GM21423 (cell line): ENCODE data around the gene MICOS13.

ENCODE experiments used
- ATAC-seq: cut with Tn5 transposase; IDR thresholded peaks from one replicate; pipeline ENCODE4 v1.9.1; 2021; ENCODE audit warnings: mild to moderate bottlenecking, moderate library complexity; ENCODE audit not compliant: unreplicated experiment

Gene MICOS13

GRCh38 chr19:5687360-5688198, 7.3 kb upstream of the MICOS13 start:
- no peak for ATAC-seq

DNA sequence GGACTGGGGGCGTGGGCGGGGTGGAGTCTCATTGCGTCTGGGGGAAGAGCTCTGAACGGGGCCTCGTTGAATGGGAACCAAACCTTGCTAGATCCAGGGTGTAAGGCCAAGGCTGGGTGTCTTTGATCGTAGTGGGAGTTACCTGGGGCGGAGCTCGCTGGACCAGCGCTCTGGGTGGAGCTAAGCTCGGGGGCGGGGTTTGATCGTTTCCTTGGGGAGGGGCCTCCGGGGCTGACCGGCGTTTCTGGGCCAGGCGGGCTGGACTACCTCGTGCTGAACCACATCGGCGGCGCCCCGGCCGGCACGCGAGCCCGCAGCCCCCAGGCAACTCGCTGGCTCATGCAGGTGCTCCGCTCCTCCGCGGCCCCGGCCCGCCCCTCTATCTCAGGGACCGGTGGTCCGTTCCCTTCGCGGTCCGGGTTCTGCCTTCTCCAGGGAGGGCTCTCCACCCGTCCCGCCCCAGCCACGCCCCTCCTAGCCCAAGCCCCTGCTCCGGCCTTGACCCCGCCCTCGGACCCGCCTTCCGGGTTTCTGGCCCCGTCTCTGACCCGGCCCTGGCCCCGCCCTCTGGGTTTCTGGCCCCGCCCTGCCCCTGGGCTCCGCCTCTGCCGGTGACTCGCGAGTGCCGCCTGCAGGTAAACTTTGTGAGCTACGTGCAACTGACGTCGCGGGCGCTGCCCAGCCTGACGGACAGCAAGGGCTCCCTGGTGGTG, 6.5 kb upstream of the MICOS13 start:
- peak; percentile 51 for ATAC-seq

GRCh38 chr19:5686326-5686646, 6.0 kb upstream of the MICOS13 start:
- no peak for ATAC-seq

- ATAC-seq = no peak
Observed at GRCh38 chr19:5684694-5685430, 4.5 kb upstream of the MICOS13 start.

GRCh38 chr19:5683177-5683886, 3.0 kb upstream of the MICOS13 start:
- ATAC-seq = no peak

DNA sequence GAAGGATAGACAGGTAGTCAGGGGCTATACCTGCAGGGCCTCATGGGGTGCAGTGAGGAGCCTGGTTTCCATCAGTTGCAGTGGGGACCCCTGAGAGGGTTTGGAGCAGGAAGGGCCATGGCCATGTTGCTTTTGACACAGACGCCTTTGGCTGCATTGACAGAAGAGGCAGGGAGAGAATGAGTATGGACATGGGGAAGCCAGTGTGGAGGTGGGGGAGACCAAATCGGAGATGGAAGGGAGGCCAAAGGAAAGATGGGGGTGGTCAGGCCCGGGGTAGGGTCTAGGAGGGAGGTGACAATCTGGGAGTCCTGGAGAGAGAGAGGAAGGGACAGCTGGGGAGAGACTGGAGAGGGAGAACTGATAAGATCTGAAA, 1.8 kb upstream of the MICOS13 start:
- no peak for ATAC-seq

GRCh38 chr19:5681391-5682106, 1.2 kb upstream of the MICOS13 start:
- ATAC-seq = no peak

DNA sequence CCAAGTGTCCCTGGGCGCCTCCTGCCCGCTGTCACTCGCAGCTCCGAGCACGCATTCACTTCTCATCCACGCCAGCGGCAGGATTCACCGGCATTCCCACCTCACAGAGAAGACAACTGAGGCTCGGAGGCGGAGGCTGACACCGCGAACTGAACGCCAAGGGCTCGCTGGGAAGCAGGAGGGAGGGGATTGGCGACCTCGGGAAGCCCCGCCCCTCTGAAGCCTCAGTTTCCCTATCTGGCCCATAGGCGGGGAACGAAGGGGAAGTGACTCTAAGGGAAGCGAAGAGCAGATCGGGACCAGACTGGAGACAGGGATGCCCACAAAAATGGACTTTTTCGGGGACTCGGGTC, 256 bp downstream of the MICOS13 start:
- ATAC-seq = no peak

DNA sequence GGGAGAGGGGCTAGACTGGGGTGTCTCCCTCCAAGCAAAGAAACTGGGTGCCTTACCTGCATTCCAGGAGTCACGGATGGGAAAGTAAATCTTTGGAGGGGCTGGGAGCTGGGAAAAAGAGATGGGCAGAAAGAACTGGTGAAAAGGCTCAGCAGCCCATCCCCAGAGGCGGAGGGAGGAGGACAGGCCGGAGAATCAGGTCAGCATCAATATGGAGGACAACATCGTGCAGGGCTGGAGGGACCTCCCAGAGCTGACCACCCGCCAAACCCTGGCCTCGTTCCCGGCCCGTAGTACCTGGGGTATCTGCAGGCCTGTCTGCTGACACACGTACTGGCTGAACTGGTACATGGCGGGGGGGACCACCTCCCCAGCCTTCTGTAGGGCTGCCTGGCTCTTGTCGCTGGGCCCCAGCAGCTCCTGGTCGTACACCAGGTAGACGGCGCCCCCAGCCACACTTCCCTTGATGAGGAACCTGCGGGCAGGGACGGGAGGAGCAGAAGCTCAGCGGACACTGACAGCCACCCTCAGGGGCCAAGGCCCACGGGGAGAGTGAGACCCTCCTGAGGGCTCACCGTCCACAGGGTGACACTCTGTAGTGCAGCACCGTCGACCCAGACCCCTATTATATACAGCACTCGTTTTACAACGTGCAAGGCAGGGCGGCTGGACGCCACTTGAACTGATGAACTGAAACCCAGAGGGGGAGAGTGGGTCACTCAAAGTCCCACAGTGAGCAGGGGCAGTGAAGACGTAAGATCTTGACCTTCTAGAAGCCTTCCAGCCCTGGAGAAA, 830 bp downstream of the MICOS13 start:
- ATAC-seq = no peak

DNA sequence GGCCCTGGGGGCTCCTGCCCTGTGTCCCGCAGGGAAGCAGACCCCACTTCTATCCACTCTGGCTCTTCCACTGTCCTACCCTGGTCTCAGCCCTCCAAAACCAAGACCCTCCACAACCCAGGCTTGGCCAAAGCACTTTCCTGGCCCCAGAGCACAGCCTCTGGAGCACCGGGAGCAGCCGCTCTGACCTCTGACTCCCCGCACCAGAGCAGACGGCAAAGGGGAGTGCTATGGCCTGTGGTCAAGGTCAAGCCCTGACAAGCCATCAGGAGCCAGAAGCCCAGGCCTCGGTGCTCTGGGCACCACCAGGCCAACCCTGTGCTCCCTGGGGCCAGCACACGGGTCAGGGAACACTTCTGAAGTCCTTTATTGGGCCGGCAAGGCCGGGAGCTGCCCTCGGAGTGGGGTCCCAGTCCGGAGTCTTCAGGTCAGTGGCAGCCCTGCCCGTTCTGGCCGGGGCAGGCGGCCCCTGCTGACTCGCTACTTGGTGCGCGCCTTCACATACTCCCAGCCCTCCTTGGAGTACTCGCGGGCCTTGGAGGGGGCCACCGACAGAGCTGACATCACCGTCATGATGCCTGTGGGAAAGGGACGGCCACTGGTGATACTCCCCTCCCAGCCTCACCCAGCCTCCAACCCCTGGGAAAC, 2.1 kb downstream of the MICOS13 start:
- ATAC-seq = no peak

GRCh38 chr19:5677580-5677979, 2.7 kb downstream of the MICOS13 start:
- no peak for ATAC-seq

DNA sequence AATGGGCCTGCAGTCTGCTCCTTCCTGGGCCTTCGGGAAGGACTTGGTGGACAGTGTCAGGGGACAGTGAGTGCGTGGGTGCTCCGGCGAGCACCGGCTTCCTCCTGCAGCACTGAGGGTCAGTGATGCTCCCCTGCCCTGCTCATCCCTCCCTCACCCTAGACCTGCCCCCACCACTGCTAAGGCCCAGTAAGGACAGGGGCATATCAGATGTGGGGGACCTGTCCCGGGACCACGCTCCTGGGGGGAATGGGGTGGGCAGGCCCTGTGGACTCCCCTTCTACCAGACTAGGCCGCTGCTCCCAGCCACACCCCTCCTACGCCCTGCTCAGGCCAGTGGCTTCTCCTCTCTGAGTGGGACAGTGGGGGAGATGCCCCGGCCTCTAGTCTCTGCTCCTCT, 3.2 kb downstream of the MICOS13 start:
- no peak for ATAC-seq

- no peak for ATAC-seq
Observed at GRCh38 chr19:5676772-5677105, 3.6 kb downstream of the MICOS13 start.

DNA sequence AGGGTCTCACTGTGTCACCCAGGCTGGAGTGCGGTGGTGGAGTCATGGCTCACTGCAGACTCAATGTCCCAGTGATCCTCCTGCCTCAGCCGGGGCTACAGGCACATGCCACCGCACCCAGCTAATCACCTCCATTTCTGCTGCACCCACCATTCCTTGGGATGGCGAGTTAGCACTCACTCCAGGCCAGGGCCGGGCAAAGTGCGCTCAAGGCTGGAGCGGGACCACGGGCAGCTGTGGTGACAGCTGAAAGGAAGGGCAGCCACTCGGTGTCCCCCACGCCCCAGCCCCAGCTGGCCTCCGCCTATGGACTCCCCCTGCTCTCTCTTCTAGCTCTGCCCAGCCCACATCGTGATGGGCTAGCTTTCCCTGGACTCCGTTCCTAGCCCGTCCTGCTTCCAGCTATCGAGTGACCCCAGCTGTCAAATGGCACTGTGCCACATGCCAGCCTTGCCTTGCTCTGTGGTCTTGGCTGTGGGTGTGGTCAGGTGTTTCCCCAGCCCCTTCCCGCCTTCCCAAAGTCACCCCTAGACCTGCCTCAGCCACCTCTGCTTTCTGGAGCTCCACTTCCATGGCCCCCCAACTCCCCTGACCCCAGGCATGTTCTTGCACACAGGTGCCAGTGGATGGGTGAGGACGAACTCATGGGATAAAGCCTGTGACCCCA, 4.1 kb downstream of the MICOS13 start:
- ATAC-seq = no peak

- ATAC-seq = no peak
Observed at GRCh38 chr19:5674714-5675113, 5.6 kb downstream of the MICOS13 start.

- no peak for ATAC-seq
Observed at GRCh38 chr19:5673752-5674151, 6.6 kb downstream of the MICOS13 start.

DNA sequence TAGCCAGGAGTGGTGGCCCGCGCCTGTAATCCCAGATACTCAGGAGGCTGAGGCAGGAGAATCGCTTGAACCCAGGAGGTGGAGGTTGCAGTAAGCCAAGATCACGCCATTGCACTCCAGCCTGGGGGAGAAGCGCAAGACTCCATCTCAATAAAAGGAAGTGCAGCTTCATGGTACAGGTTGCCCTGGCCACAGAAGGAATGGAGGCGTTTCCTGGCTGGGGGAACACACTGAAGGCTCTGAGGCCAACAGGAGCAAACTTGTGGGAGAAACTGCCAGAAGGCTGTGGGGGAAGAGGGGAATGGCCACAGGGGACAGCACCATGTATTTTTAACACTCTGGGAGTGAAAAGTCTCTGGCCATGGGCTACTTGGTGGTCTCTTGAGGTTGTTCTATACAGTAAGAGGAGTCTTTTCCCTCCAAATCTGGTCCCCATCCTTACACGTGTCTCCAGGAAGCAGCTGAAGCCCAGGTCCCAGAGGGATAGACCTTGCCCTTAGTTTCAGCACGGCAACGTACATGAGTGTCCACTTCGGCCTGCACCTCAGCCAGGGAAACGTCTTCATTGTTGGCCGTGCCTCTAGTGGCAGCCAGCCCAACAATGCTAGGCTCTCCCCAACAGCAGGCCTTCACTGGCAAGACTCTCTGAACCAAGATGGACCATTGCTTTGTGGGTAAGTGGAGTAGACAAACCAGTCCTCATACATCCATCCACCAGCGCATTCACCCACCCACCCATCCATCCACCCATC, 7.4 kb downstream of the MICOS13 start:
- no peak for ATAC-seq

DNA sequence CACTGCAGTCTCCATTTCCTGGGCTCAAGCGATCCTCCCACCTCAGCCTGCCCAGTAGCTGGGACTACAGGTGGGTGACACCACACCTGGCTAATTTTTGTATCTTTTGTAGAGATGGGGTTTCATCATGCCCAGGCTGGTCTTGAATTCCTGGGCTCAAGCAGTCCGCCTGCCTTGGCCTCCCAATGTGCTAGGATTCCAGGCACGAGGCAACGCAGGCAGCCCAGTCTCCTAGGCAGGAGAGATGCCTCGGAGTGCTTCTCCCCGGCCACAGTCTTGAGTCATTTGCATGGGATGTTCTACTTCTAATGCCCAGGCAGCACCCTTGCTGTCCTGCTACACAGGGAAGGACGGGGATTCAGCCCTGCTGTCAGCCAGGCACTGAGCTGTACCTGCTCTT, 8.7 kb downstream of the MICOS13 start:
- ATAC-seq = no peak
